ENCODE data around the gene HSPBP1.
"Not testable (repeated sequence)": the region's sequence is repeated elsewhere in the genome, so short reads cannot be mapped to it uniquely, and the experiment has no call there.

HSPBP1 gene

GRCh38 chr19:55232986-55233385 lies 46.9 kb downstream of the HSPBP1 start:
- no peak for DNase-seq (ENCODE audit: low spot score)

- DNase-seq (ENCODE audit: low spot score): no peak
Measured at GRCh38 chr19:55232286-55232602, 47.7 kb downstream of the HSPBP1 start.

- DNase-seq (ENCODE audit: low spot score): no peak
Measured at GRCh38 chr19:55231391-55232285, 48.3 kb downstream of the HSPBP1 start.

- DNase-seq (ENCODE audit: low spot score): no peak
Measured at GRCh38 chr19:55230780-55231179, 49.1 kb downstream of the HSPBP1 start.

GRCh38 chr19:55230329-55230728 lies 49.6 kb downstream of the HSPBP1 start:
- DNase-seq (ENCODE audit: low spot score): no peak

DNA sequence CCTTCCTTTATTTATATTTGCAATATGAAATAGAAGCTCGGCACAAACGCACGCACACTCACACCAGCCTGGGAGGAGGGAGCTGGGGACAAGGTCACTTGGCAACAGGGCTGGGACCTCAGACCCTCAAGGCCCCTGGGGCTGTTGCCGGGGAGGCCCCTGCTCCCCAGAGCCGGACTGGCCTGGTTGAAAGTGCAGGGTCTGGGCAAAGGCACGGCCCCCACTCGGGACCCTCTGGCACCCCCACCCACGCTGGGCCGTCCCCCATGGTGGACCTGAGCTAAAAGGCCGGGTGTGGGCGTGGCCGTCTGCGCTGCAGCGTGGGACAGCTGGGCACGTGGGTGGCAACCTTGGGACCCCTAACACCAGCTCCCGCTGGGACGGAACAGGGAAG lies 50.1 kb downstream of the HSPBP1 start:
- no peak for DNase-seq (ENCODE audit: low spot score)

GRCh38 chr19:55229145-55229788 lies 50.6 kb downstream of the HSPBP1 start:
- no peak for DNase-seq (ENCODE audit: low spot score)

DNA sequence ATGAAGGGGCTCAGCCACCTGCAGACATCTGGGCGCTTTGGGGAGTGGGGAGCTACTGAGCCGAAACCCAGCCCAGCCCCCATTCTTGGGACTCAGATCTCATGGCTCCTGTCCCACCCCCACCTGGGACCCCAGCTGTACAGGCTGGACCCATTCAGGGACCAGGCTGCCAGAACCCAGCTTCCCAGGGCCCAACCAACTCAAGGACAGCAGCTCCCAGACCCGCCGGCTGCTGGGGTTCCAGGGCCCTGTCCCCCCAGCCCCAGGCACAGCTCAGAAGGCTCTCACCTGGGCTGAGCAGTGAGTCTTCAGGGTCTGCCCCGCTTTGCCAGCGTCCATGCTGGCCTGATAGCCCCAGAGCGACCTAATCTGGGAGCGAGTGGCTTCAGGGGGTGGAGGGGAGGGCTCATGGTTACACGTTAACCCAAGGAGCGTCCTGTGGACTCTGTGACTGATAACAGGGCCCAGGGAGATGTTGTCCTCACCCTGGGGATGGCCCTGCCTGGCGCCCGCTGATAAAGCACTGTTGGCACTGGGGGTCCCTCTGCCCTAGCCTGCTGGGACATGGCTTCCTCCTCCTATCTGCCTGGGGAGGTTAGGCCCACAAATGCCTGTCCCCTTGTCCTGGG lies 51.4 kb downstream of the HSPBP1 start, which contains the start of gene TMEM86B:
TSS of gene TMEM86B (minus strand) at position 361 of the 629 bp plus-strand sequence. CDS start at position 339, 22 bp downstream.
- DNase-seq (ENCODE audit: low spot score): peak; percentile 98

- no peak for DNase-seq (ENCODE audit: low spot score)
Measured at GRCh38 chr19:55228015-55228391, 51.9 kb downstream of the HSPBP1 start.

DNA sequence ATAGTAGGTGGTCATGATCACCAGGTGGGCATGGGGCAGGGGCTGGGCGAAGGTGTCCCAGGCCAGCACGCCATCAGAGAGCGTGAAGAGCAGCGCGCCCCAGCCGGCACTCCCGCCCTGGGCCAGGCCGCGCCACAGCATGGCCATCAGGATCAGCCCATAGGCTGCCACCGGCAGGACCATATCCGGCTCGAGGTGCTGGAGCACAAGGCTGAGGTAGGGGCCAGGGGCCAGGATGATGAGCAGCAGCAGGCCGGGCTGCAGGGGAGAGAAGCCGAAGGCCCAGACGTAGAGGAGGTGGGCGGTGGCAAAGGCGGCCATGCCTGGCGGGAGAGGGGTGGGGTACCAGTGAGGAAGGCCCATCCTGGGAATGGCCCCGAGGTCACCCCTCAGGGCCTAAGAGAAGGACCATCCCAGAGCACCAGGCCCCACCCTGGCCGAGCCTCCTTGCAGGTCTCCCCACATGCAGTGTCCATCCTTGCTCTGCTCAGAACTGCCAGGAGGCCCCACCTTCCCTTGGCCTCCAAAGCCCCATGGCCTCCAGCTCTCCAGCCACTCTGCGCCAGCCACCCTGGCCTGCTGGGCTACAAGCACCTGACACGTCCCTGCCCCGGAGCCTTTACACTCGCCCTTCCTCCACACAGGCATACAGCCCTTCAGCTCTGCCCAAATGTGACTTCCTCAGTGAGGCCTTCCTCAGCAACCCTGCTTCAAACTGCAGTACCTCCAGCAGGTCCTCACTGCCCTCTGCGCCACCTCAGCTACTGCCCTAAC lies 52.5 kb downstream of the HSPBP1 start:
- no peak for DNase-seq (ENCODE audit: low spot score)

GRCh38 chr19:55226788-55227187 lies 53.1 kb downstream of the HSPBP1 start:
- DNase-seq (ENCODE audit: low spot score): no peak

- no peak for DNase-seq (ENCODE audit: low spot score)
Measured at GRCh38 chr19:55226273-55226672, 53.6 kb downstream of the HSPBP1 start.

DNA sequence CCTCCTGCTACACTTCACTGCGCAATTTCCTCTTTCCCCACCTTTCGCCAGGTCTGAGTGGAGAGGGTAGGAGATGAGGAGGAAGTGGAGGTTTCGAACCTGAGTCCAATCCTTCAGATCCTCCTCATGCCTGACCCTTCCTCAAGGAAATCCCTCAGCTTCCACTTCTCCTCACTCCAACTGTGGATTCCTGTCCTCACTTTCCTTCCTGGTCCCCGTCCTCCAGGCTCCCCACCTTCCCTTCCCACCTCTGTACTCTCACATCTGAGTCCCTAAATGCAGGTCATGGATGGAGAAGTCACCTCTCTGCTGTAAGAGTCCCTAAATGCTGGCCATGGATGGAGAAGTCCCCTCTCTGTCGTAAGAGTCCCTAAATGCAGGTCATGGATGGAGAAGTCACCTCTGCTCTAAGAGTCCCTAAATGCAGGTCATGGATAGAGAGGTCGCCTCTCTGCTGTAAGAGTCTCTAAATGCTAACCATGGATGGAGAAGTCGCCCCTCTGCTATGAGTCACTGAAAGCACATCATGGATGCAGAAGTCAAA lies 54.4 kb downstream of the HSPBP1 start:
- no peak for DNase-seq (ENCODE audit: low spot score)

GRCh38 chr19:55224679-55225414 lies 55.1 kb downstream of the HSPBP1 start:
- DNase-seq (ENCODE audit: low spot score): not testable (repeated sequence)

DNA sequence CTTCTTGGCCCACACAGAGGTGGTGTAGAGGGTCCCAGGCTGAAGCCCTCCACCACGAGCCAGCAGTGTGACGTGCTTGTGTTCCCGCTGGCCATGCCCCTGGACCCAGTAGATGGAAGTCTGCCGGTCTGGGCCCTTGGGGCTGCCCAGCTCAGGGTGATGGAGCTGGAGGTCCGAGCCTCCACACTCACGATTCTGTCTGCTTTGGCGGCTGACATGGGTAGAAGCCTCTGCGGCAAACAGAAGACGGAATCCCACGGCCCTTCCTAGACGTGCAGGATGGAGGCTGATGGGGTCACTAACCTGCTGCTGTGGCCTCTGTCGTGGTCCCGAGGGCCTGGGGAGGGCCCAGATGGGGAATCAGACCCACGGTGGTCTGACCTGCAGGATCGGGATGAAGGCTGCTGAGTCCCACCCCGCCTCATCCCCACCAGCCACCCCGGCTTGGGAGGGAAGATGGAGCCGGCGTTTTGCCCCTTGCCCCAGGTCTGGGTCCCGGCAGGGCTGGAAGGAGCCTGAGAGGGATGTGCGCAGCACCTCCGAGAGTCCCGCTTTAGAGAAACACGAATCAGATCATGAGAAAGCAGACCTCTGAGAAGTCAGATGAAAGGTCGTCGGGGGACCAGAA lies 55.8 kb downstream of the HSPBP1 start:
- no peak for DNase-seq (ENCODE audit: low spot score)

GRCh38 chr19:55223291-55224037 lies 56.4 kb downstream of the HSPBP1 start:
- DNase-seq (ENCODE audit: low spot score): no peak

DNA sequence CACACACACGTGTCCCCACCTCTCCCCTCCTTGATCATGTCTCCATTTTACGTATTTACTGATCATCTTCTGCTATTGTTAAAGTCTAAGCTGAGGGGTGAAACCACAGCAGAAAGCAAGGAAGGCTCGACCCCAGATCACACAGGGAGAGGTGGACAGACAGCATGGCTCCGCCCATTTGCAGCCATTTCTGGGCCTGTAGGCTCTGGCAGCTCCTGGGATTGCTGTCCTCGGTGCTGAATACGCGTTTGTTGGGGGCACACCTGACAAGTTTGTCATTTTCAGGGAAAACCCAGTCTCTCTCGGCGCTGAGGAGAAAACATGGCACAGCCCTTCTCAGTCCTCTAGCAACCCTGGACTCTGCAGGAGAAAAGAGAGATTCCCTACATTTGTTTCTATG lies 59.4 kb downstream of the HSPBP1 start:
- no peak for DNase-seq (ENCODE audit: low spot score)

- peak; percentile 94 for DNase-seq (ENCODE audit: low spot score)
Measured at GRCh38 chr19:55216461-55217198, 63.3 kb downstream of the HSPBP1 start.

GRCh38 chr19:55213547-55213946 lies 66.4 kb downstream of the HSPBP1 start:
- no peak for DNase-seq (ENCODE audit: low spot score)
